ENCODE data around the gene SLX9. TPM values are rescaled to one million over a fixed set of nuclear protein-coding genes. Genes with fewer than 3 reads are reported as not detected.

Gene SLX9
- total RNA-seq, 4 donors from 2014 or later, result 8.1 to 46.0 (median 16.6) TPM

DNA sequence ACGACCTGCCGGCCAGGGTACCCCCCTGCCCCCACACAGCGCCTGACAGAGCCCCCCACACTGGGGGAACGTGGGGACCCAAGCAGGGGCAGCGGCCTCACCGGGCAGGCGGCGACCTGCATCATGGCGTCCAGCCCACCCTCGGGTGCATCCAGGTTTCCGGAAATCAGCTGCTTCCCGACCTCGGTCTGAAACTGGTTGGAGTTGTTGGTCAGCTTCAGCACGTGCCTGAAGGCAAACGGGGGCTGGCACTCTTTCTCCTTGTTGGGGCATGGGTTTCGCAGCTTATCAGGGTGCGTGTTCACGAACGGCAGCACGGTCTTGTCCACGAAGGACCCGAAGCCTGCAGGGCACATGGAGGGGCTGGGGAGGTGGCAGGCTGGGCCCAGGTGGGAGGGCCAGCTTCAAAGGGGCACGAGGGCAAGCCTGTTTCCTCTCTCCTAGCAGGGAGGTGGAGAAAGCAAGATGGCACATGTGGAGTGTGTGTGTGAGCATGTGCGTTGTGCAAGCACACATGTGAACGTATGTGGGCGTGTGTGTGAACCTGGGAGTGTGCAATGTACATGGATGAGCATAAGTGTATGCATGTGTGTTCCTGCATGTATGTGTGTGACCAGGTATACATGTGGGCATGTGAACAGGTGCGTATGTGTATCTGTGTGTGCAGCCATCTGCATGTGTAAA lies 38.3 kb upstream of the SLX9 start:
- peaks cover 0 to 3% (median 0%) of the 10 kb centered on the region in 4 donors for H3K4me1 ChIP-seq
- DNase-seq, result no peak
- no peaks in the 10 kb centered on the region for H3K9me3 ChIP-seq
- in situ Hi-C loops (cut with MboI; ENCODE audit: low pct_ligation_motif_present in 1 of 4, low pct_unique_long_range_greater_than_20kb in 1 of 4, low sequenced_read_pairs in 3 of 4), result no loop called here
- intact Hi-C loops (cut with DNase I; ENCODE audit: low total_unique reads), result no loop called here
- H3K36me3 ChIP-seq, result no peaks in the 10 kb centered on the region
- TF ChIP-seq EP300 (IDR thresholded peaks at IDR 0.05; ENCODE audit: low read depth) (no peak), POLR2AphosphoS5 (IDR thresholded peaks at IDR 0.05) (no peak), POLR2A (IDR thresholded peaks at IDR 0.05) (no peak)
- TF ChIP-seq, protein P1, sequence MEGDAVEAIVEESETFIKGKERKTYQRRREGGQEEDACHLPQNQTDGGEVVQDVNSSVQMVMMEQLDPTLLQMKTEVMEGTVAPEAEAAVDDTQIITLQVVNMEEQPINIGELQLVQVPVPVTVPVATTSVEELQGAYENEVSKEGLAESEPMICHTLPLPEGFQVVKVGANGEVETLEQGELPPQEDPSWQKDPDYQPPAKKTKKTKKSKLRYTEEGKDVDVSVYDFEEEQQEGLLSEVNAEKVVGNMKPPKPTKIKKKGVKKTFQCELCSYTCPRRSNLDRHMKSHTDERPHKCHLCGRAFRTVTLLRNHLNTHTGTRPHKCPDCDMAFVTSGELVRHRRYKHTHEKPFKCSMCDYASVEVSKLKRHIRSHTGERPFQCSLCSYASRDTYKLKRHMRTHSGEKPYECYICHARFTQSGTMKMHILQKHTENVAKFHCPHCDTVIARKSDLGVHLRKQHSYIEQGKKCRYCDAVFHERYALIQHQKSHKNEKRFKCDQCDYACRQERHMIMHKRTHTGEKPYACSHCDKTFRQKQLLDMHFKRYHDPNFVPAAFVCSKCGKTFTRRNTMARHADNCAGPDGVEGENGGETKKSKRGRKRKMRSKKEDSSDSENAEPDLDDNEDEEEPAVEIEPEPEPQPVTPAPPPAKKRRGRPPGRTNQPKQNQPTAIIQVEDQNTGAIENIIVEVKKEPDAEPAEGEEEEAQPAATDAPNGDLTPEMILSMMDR (IDR thresholded peaks at IDR 0.05), result no peak
- WGBS, 2 donors (ENCODE audit: low coverage in 1 of 2), result 74 to 90% methylated on average over 13 to 27 of the region's 27 CpGs
- H3K27ac ChIP-seq, result no peak overlapping the region
- H3K4me3 ChIP-seq, result no peak overlapping the region
- H3K27me3 ChIP-seq, result no peaks in the 10 kb centered on the region

DNA sequence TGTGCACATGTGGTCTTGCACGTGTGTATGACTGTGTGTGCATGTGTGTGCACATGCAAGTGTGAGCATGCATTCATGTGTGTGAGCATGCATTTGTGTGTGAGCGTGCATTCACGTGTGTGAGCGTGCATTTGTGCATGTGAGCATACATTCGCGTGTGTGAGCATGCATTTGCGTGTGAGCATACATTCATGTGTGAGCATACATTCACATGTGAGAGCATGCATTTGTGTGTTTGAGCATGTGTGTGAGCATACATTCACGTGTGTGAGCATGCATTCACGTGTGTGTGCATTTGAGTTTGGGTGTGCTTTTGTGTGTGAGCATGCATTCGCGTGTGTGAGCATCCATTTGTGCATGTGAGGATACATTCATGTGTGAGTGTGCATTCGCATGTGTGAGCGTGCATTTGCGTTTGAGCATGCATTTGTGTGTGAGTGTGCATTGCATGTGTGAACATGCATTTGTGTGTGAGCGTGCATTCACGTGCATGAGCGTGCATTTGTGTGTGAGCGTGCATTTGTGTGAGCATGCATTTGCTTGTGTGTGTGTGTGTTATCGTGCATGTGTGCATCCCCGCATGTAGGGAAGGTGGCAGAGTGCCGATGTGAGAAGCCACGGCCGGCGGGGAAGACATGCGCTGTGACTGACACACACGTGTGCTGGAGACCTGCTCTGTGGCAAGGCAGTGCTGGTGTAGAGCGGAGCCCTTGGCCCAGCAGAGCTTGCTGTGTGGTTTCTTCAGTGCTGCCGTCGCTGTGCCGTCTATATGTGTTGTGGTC lies 37.4 kb upstream of the SLX9 start:
- in situ Hi-C loops (cut with MboI; ENCODE audit: low pct_ligation_motif_present in 1 of 4, low pct_unique_long_range_greater_than_20kb in 1 of 4, low sequenced_read_pairs in 3 of 4), result no loop called here
- no peak overlapping the region for H3K27ac ChIP-seq

DNA sequence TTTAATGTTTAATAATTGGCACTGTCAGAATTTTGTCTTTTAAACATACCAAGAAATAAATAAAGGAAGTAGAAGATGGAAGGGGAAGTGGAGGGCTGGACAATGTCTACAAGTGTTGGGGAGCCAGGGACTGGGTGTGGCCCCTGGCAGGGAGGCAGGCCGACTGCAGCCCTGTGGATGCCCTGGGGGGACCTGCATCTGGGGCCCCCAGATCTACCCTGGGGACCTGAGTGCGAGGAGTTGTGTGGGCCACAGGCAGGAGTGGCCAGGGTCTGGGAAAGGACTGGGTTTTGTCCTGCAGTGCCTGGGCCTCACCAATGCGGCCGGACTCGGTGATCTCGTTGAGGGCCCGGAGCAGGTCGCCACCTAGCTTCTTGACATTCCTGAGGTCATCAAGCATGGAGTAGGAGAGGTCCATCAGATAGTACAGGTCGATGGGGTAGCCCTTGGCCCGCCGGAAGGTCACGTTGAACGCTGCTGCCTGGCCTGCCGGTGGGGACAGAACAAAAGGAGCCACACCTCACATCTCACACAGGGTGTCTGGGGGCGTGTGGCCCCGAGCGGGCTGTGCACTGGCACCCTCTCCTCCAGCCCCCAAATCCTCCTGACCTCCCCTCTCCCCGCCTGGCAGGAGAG lies 36.7 kb upstream of the SLX9 start:
- no peaks in the 10 kb centered on the region for H3K27me3 ChIP-seq
- H3K36me3 ChIP-seq, result no peaks in the 10 kb centered on the region
- H3K9me3 ChIP-seq, result no peaks in the 10 kb centered on the region
- in situ Hi-C loops (cut with MboI; ENCODE audit: low pct_ligation_motif_present in 1 of 4, low pct_unique_long_range_greater_than_20kb in 1 of 4, low sequenced_read_pairs in 3 of 4) (no loop called here), intact Hi-C loops (cut with DNase I; ENCODE audit: low total_unique reads) (no loop called here)
- no peak for DNase-seq
- no peak overlapping the region for H3K27ac ChIP-seq
- H3K4me1 ChIP-seq, result peaks cover 0 to 8% (median 3%) of the 10 kb centered on the region in 4 donors
- no peak overlapping the region for H3K4me3 ChIP-seq
- 90% methylated on average over 17 of the region's 18 CpGs; no CpG with 5 or more reads in 1 of the 2 donors for WGBS, 2 donors (ENCODE audit: low coverage in 1 of 2)
- TF ChIP-seq POLR2A (IDR thresholded peaks at IDR 0.05), result no peak
- TF ChIP-seq EP300 (IDR thresholded peaks at IDR 0.05; ENCODE audit: low read depth), result no peak
- TF ChIP-seq POLR2AphosphoS5 (IDR thresholded peaks at IDR 0.05), result no peak
- TF ChIP-seq, protein P1 (IDR thresholded peaks at IDR 0.05), result no peak

More for the DNA sequence above, 37.4 kb upstream of the SLX9 start:
- no peaks in the 10 kb centered on the region for H3K36me3 ChIP-seq
- H3K4me1 ChIP-seq, result peaks cover 0 to 5% (median 1%) of the 10 kb centered on the region in 4 donors
- DNase-seq, result no peak
- no peak for TF ChIP-seq POLR2A (IDR thresholded peaks at IDR 0.05)
- TF ChIP-seq POLR2AphosphoS5 (IDR thresholded peaks at IDR 0.05), result no peak
- no peak for TF ChIP-seq EP300 (IDR thresholded peaks at IDR 0.05; ENCODE audit: low read depth)
- TF ChIP-seq, protein P1 (IDR thresholded peaks at IDR 0.05), result no peak
- intact Hi-C loops (cut with DNase I; ENCODE audit: low total_unique reads), result no loop called here
- no peaks in the 10 kb centered on the region for H3K27me3 ChIP-seq
- H3K9me3 ChIP-seq, result no peaks in the 10 kb centered on the region
- 89 to 91% methylated on average over 7 to 30 of the region's 30 CpGs for WGBS, 2 donors (ENCODE audit: low coverage in 1 of 2)
- H3K4me3 ChIP-seq, result no peak overlapping the region

DNA sequence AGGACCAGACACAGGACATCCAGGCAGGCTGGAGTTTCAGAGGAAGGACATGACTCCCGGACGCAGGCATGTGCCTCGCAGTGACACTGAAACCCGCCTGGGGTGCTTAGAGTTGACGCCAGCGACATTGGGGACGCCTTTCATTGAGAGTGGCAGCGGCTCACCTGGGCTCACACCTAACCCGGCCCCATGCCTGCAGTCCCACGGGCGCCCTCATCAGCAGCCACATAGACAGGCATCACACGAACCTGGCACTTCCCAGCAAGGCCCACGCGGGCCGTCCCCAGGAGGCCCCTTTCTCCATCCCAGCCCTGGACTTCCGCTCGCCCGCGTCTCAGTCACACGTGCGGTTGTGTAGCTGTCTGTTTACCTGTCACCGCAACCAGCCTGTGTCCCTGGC lies 36.1 kb upstream of the SLX9 start:
- H3K27ac ChIP-seq, result no peak overlapping the region

More for the DNA sequence above, 36.1 kb upstream of the SLX9 start:
- H3K27me3 ChIP-seq, result no peaks in the 10 kb centered on the region
- H3K4me3 ChIP-seq, result no peak overlapping the region
- H3K4me1 ChIP-seq, result peaks cover 0 to 8% (median 6%) of the 10 kb centered on the region in 4 donors
- in situ Hi-C loops (cut with MboI; ENCODE audit: low pct_ligation_motif_present in 1 of 4, low pct_unique_long_range_greater_than_20kb in 1 of 4, low sequenced_read_pairs in 3 of 4) (no loop called here), intact Hi-C loops (cut with DNase I; ENCODE audit: low total_unique reads) (no loop called here)
- no peaks in the 10 kb centered on the region for H3K36me3 ChIP-seq
- no peaks in the 10 kb centered on the region for H3K9me3 ChIP-seq
- WGBS, 2 donors (ENCODE audit: low coverage in 1 of 2), result 91% methylated on average over 22 of the region's 22 CpGs; no CpG with 5 or more reads in 1 of the 2 donors
- TF ChIP-seq, protein P1 (IDR thresholded peaks at IDR 0.05), result no peak
- no peak for TF ChIP-seq POLR2A (IDR thresholded peaks at IDR 0.05)
- no peak for TF ChIP-seq POLR2AphosphoS5 (IDR thresholded peaks at IDR 0.05)
- no peak for TF ChIP-seq EP300 (IDR thresholded peaks at IDR 0.05; ENCODE audit: low read depth)
- no peak for DNase-seq

Data from transverse colon (tissue), 4 donors.